Left ventricle myocardium inferior (tissue), 1 donor: Measurements from ENCODE around the gene CACNA1F. TPM values are rescaled to one million over a fixed set of nuclear protein-coding genes. Genes with fewer than 3 reads are reported as not detected.

Experiments
- DNase-seq: peaks from one replicate; pipeline ENCODE4 v3.0.0-alpha.2; 2020
- H3K27ac ChIP-seq: fragments of 200-600 bp; replicated peaks from 2 replicates; pipeline ENCODE4 v1.8.0; 2021
- H3K27me3 ChIP-seq: fragments of 200-600 bp; 2 replicates; pipeline ENCODE4 v1.8.0; 2021; ENCODE audit warnings: low read depth
- H3K36me3 ChIP-seq: fragments of 200-600 bp; 2 replicates; pipeline ENCODE4 v1.8.0; 2021
- H3K4me1 ChIP-seq: fragments of 200-600 bp; 2 replicates; pipeline ENCODE4 v1.8.0; 2021
- H3K4me3 ChIP-seq: fragments of 200-600 bp; 2 replicates; pipeline ENCODE4 v1.8.0; 2021; ENCODE audit warnings: mild to moderate bottlenecking, moderate library complexity
- H3K9me3 ChIP-seq: fragments of 200-600 bp; replicated peaks from 2 replicates; pipeline ENCODE4 v1.8.0; 2021
- CTCF ChIP-seq: fragments of 200-600 bp; IDR thresholded peaks from 2 replicates; pipeline ENCODE4 v1.8.0; 2021; ENCODE audit warnings: antibody characterized with exemption, mild to moderate bottlenecking, borderline replicate concordance
- intact Hi-C: fragments of 100-400 bp; cut with micrococcal nuclease; formaldehyde crosslinking; loops from one replicate; pipeline ENCODE4 v1.11.0; 2022
- total RNA-seq: library from RNA; stranded (reverse); fragmentation: NEBNext Ultra II Directional; extraction: Animal tissue kit (Norgen Biotek cat#: 25700); gene quantifications from one replicate; pipeline ENCODE4 v1.2.1, GENCODE V29; 2021
- donor health status: DM: no; HTN: yes; CAD: no; lungs with severe emphysema.

The CACNA1F gene
- total RNA-seq, 1 donor from 2014 or later: 0.08 TPM

DNA sequence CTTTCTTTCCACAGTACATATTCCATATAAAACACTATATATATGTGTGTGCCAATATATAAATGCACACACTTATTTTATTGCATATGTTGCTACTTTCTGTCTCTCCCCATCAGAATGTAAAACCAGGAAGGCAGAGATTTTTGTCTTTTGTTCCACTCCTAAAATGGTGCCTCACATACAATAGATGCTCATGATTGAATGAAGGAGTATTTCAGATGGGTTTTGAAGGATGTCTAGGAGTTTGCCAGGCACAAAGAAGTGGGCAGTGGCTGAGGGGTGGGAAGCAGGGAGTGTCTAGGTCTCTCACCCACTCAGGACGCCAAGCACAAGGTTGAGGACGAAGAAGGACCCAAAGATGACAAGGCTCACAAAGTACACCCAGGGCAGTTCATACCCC is 5.4 kb downstream of the CACNA1F start:
- Histone ChIP-seq H3K27me3 (no peaks in the 10 kb centered on the region), H3K36me3 (no peaks in the 10 kb centered on the region), H3K4me1 (peaks cover 2% of the 10 kb centered on the region), H3K4me3 (no peak overlapping the region), H3K9me3 (no peaks in the 10 kb centered on the region), H3K27ac (no peak overlapping the region)
- intact Hi-C loops: no loop called here
- no peak for DNase-seq
- no peak for TF ChIP-seq CTCF

GRCh38 chrX:49226946-49227345 is 6.2 kb downstream of the CACNA1F start:
- no peak for TF ChIP-seq CTCF
- Histone ChIP-seq H3K9me3 (no peaks in the 10 kb centered on the region), H3K27me3 (no peaks in the 10 kb centered on the region), H3K4me1 (peaks cover 2% of the 10 kb centered on the region), H3K27ac (no peak overlapping the region), H3K36me3 (no peaks in the 10 kb centered on the region), H3K4me3 (no peak overlapping the region)
- DNase-seq: no peak
- intact Hi-C loops: no loop called here

- Histone ChIP-seq H3K4me1 (peaks cover 2% of the 10 kb centered on the region), H3K27me3 (no peaks in the 10 kb centered on the region), H3K9me3 (no peaks in the 10 kb centered on the region), H3K36me3 (no peaks in the 10 kb centered on the region), H3K27ac (no peak overlapping the region), H3K4me3 (no peak overlapping the region)
- TF ChIP-seq CTCF: no peak
- no peak for DNase-seq
- intact Hi-C loops: no loop called here
Measured at GRCh38 chrX:49225858-49226257, 7.3 kb downstream of the CACNA1F start.

DNA sequence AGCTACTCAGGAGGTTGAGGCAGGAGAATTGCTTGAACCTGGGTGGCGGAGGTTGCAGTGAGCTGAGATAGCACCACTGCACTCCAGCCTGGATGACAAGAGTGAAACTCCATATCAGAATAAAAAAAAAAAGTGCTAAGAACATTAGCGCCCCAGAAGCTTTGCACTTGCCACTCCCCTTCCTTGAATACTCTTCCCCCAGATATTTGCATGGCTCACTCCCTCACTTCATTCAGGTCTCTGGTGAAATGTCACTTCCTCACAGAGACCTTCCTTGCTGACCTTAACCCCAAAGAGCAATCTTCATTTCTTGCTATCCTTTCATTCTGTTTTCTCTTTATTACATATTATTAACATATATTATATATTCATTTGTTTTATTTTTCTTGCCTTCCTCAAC is 11.3 kb downstream of the CACNA1F start:
- intact Hi-C loops: no loop called here
- Histone ChIP-seq H3K27me3 (no peaks in the 10 kb centered on the region), H3K27ac (no peak overlapping the region), H3K9me3 (no peaks in the 10 kb centered on the region), H3K4me1 (no peaks in the 10 kb centered on the region), H3K36me3 (no peaks in the 10 kb centered on the region), H3K4me3 (no peak overlapping the region)
- no peak for DNase-seq
- no peak for TF ChIP-seq CTCF

- no peaks in the 10 kb centered on the region for H3K27me3 ChIP-seq
- DNase-seq: no peak
- no peak for TF ChIP-seq CTCF
- no peaks in the 10 kb centered on the region for H3K4me1 ChIP-seq
- H3K4me3 ChIP-seq: no peak overlapping the region
- H3K36me3 ChIP-seq: no peaks in the 10 kb centered on the region
- no peak overlapping the region for H3K27ac ChIP-seq
- intact Hi-C loops: no loop called here
- H3K9me3 ChIP-seq: no peaks in the 10 kb centered on the region
Measured at GRCh38 chrX:49220100-49220499, 13.0 kb downstream of the CACNA1F start.
